Measurements from ENCODE around the gene CYTH3. TPM values are rescaled to one million over a fixed set of nuclear protein-coding genes. Genes with fewer than 3 reads are reported as not detected.

CYTH3 gene
- total RNA-seq, 1 donor from 2014 or later = 20.1 TPM

GRCh38 chr7:6162650-6163366, 109.6 kb downstream of the CYTH3 start:
- H3K27ac Mint-ChIP-seq (ENCODE audit: unreplicated experiment) = peak overlapping the region; percentile 52
- H3K36me3 Mint-ChIP-seq (ENCODE audit: unreplicated experiment) = no peaks in the 10 kb centered on the region
- peaks cover 9% of the 10 kb centered on the region for H3K27me3 Mint-ChIP-seq (ENCODE audit: unreplicated experiment)
- H3K4me1 Mint-ChIP-seq (ENCODE audit: low read depth, unreplicated experiment) = peaks cover 65% of the 10 kb centered on the region
- TF ChIP-seq CTCF (IDR thresholded peaks at IDR 0.05; ENCODE audit: partially characterized antibody, unreplicated experiment) = no peak
- no peak overlapping the region for H3K4me3 Mint-ChIP-seq (ENCODE audit: unreplicated experiment)
- DNase-seq = no peak
- peaks cover 2% of the 10 kb centered on the region for H3K9me3 Mint-ChIP-seq (ENCODE audit: unreplicated experiment)

GRCh38 chr7:6162331-6162620, 110.1 kb downstream of the CYTH3 start:
- no peak for DNase-seq
- peaks cover 60% of the 10 kb centered on the region for H3K4me1 Mint-ChIP-seq (ENCODE audit: low read depth, unreplicated experiment)
- H3K9me3 Mint-ChIP-seq (ENCODE audit: unreplicated experiment) = peaks cover 2% of the 10 kb centered on the region
- H3K4me3 Mint-ChIP-seq (ENCODE audit: unreplicated experiment) = no peak overlapping the region
- no peak overlapping the region for H3K27ac Mint-ChIP-seq (ENCODE audit: unreplicated experiment)
- no peak for TF ChIP-seq CTCF (IDR thresholded peaks at IDR 0.05; ENCODE audit: partially characterized antibody, unreplicated experiment)
- no peaks in the 10 kb centered on the region for H3K36me3 Mint-ChIP-seq (ENCODE audit: unreplicated experiment)
- H3K27me3 Mint-ChIP-seq (ENCODE audit: unreplicated experiment) = peaks cover 9% of the 10 kb centered on the region

- Mint-ChIP-seq H3K27ac (ENCODE audit: unreplicated experiment) (no peak overlapping the region), H3K9me3 (ENCODE audit: unreplicated experiment) (peaks cover 2% of the 10 kb centered on the region), H3K36me3 (ENCODE audit: unreplicated experiment) (no peaks in the 10 kb centered on the region), H3K4me3 (ENCODE audit: unreplicated experiment) (no peak overlapping the region), H3K4me1 (ENCODE audit: low read depth, unreplicated experiment) (peaks cover 55% of the 10 kb centered on the region), H3K27me3 (ENCODE audit: unreplicated experiment) (peaks cover 9% of the 10 kb centered on the region)
- no peak for DNase-seq
- no peak for TF ChIP-seq CTCF (IDR thresholded peaks at IDR 0.05; ENCODE audit: partially characterized antibody, unreplicated experiment)
These were observed 110.7 kb downstream of the CYTH3 start for GRCh38 chr7:6161463-6162330.

- Mint-ChIP-seq H3K27ac (ENCODE audit: unreplicated experiment) (peak overlapping the region; percentile 41), H3K4me3 (ENCODE audit: unreplicated experiment) (peak overlapping the region; percentile 5), H3K9me3 (ENCODE audit: unreplicated experiment) (peaks cover 2% of the 10 kb centered on the region), H3K36me3 (ENCODE audit: unreplicated experiment) (no peaks in the 10 kb centered on the region), H3K27me3 (ENCODE audit: unreplicated experiment) (peaks cover 5% of the 10 kb centered on the region), H3K4me1 (ENCODE audit: low read depth, unreplicated experiment) (peaks cover 46% of the 10 kb centered on the region)
- TF ChIP-seq CTCF (IDR thresholded peaks at IDR 0.05; ENCODE audit: partially characterized antibody, unreplicated experiment) = peak; percentile 17
- peak; percentile 78 for DNase-seq
These were observed 112.2 kb downstream of the CYTH3 start for GRCh38 chr7:6160191-6160623.

All from glutamatergic neuron (in vitro differentiated cells).